CMK (cell line): ENCODE data around the gene CYP3A7.
"Not testable (repeated sequence)": the region's sequence is repeated elsewhere in the genome, so short reads cannot be mapped to it uniquely, and the experiment has no call there.

Experiments
- DNase-seq: peaks from one replicate; pipeline ENCODE4 v3.0.0-alpha.2; 2010; ENCODE audit warnings: low read depth

Gene CYP3A7

GRCh38 chr7:99741441-99741795, 6.4 kb upstream of the CYP3A7 start:
- DNase-seq, result no peak

GRCh38 chr7:99740573-99741440, 5.8 kb upstream of the CYP3A7 start:
- DNase-seq, result no peak

- no peak for DNase-seq
These were observed 4.9 kb upstream of the CYP3A7 start for GRCh38 chr7:99739699-99740572.

- DNase-seq, result no peak
These were observed 2.7 kb upstream of the CYP3A7 start for GRCh38 chr7:99737726-99738125.

GRCh38 chr7:99736667-99737066, 1.7 kb upstream of the CYP3A7 start:
- DNase-seq, result not testable (repeated sequence)

GRCh38 chr7:99733448-99733847, 1.5 kb downstream of the CYP3A7 start:
- DNase-seq, result no peak

- no peak for DNase-seq
These were observed 2.0 kb downstream of the CYP3A7 start for GRCh38 chr7:99733003-99733402.

- DNase-seq, result no peak
These were observed 3.2 kb downstream of the CYP3A7 start for GRCh38 chr7:99731638-99732374.

- DNase-seq, result no peak
These were observed 4.0 kb downstream of the CYP3A7 start for GRCh38 chr7:99730992-99731391.

- DNase-seq, result no peak
These were observed 4.7 kb downstream of the CYP3A7 start for GRCh38 chr7:99730238-99730810.

- no peak for DNase-seq
These were observed 5.3 kb downstream of the CYP3A7 start for GRCh38 chr7:99729486-99730237.

- DNase-seq, result no peak
These were observed 6.4 kb downstream of the CYP3A7 start for GRCh38 chr7:99728615-99729014.

GRCh38 chr7:99723201-99723600, 11.8 kb downstream of the CYP3A7 start:
- not testable (repeated sequence) for DNase-seq

GRCh38 chr7:99720800-99721595, 14.0 kb downstream of the CYP3A7 start:
- no peak for DNase-seq

- DNase-seq, result no peak
These were observed 14.8 kb downstream of the CYP3A7 start for GRCh38 chr7:99719996-99720769.

- DNase-seq, result no peak
These were observed 20.9 kb downstream of the CYP3A7 start for GRCh38 chr7:99713995-99714570.

- DNase-seq, result no peak
These were observed 25.0 kb downstream of the CYP3A7 start for GRCh38 chr7:99709838-99710578.

GRCh38 chr7:99709260-99709659, 25.7 kb downstream of the CYP3A7 start:
- no peak for DNase-seq

GRCh38 chr7:99707096-99707495, 27.9 kb downstream of the CYP3A7 start:
- DNase-seq, result no peak
